Measurements from ENCODE around the gene IFT20. TPM values are rescaled to one million over a fixed set of nuclear protein-coding genes. Genes with fewer than 3 reads are reported as not detected.
A peak's percentile ranks its signal among the peaks of the same experiment; 100 is the strongest.

IFT20 gene
- total and polyA plus RNA-seq, 2 of the 13 experiments (the other 11 are each of a cell fraction or from before 2014, with no cell fraction given), result 28.0 to 37.8 TPM

- TF ChIP-seq REST (IDR thresholded peaks at IDR 0.05; ENCODE audit: borderline replicate concordance in 1 of 2, low read depth in 1 of 2, low read length in 2 of 2), result no peak
- no peak for TF ChIP-seq ZBTB7A (CRISPR knock-in tag; IDR thresholded peaks at IDR 0.05)
- no peak for TF ChIP-seq ZFAT (CRISPR knock-in tag; conservative IDR thresholded peaks at IDR 0.05)
- no peak for TF ChIP-seq FOXJ3 (CRISPR knock-in tag; IDR thresholded peaks at IDR 0.05; ENCODE audit: borderline replicate concordance)
- TF ChIP-seq NFATC3 (CRISPR knock-in tag; IDR thresholded peaks at IDR 0.05), result no peak
- TF ChIP-seq FUBP1 (CRISPR knock-in tag; IDR thresholded peaks at IDR 0.05; ENCODE audit: borderline replicate concordance), result no peak
- peak; percentile 41; the same call in 1 of the 2 replicates for TF ChIP-seq FOSL2 (CRISPR knock-in tag; IDR thresholded peaks at IDR 0.05)
- TF ChIP-seq EED (CRISPR knock-in tag; IDR thresholded peaks at IDR 0.05), result no peak
- TF ChIP-seq SMAD9 (CRISPR knock-in tag; IDR thresholded peaks at IDR 0.05), result no peak
- no peak for TF ChIP-seq LCORL (IDR thresholded peaks at IDR 0.05)
- TF ChIP-seq LCORL (CRISPR knock-in tag; IDR thresholded peaks at IDR 0.05), result no peak
- no peak for TF ChIP-seq SP140L (CRISPR knock-in tag; IDR thresholded peaks at IDR 0.05; ENCODE audit: borderline replicate concordance)
- TF ChIP-seq ZNF567 (CRISPR knock-in tag; IDR thresholded peaks at IDR 0.05; ENCODE audit: borderline replicate concordance), result no peak
- no peak for TF ChIP-seq PBX3 (CRISPR knock-in tag; IDR thresholded peaks at IDR 0.05; ENCODE audit: borderline replicate concordance)
These were observed 44.8 kb upstream of the IFT20 start (continued) for GRCh38 chr17:28379814-28380801.

Measured in HepG2 (cell line).